H4 (cell line): ENCODE data around the gene GDF2. TPM values are rescaled to one million over a fixed set of nuclear protein-coding genes. Genes with fewer than 3 reads are reported as not detected.

ENCODE experiments used
- DNase-seq: peaks from one replicate; pipeline ENCODE4 v3.0.0-alpha.2; 2015; ENCODE audit warnings: low spot score
- total RNA-seq: library from RNA; depleted of rRNA; stranded (reverse); fragments of >200 nt; shearing (Covaris generic); gene quantifications from 2 replicates; pipeline ENCODE4 v1.2.3, GENCODE V29; 2014; rRNA removed

Gene GDF2
- total RNA-seq: not detected in 2 replicates

DNA sequence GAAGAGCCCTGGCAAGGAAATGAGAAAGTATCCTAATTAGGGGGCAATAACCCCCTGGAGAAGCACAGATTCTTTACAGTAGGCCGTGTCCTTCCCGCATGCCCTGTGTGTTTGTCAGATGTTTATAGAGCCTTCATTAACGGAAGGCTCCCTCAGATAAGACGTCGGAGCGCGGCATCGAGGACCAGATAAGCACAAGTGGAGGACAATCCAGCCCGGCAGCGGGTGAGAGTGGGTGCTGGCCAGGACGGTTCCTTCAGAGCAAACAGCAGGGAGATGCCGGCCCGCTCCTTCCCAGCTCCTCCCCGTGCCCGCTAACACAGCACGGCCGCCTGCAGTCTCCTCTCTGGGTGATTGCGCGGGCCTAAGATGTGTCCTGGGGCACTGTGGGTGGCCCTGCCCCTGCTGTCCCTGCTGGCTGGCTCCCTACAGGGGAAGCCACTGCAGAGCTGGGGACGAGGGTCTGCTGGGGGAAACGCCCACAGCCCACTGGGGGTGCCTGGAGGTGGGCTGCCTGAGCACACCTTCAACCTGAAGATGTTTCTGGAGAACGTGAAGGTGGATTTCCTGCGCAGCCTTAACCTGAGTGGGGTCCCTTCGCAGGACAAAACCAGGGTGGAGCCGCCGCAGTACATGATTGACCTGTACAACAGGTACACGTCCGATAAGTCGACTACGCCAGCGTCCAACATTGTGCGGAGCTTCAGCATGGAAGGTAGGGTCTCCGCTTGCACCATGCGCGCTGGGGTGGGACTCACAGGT, at the start of gene GDF2:
Gene GDF2 (plus strand): TSS at position 155 of the 762 bp plus-strand sequence. CDS start 215 bp downstream, at position 370.
- no peak for DNase-seq

DNA sequence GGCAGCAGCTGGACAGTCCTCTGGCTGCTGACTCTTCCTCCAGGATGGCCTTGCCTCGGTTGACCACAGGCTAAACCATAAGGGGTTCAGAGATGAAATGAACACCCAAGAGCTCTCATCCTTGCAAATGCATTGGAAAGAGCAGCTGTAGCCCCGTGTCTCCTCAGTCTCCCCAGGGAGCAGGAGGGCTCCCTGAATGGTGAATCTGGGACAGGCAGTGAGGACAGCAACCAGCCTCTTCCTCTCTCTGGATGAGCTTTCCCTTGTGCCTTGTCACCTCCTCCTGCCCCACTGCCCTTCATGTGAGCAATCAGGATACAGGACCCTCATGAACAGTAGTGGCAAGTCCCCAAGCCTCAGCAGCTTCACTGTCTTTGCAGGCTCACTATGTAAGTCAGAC, 46.2 kb upstream of the GDF2 start:
- DNase-seq: no peak

DNA sequence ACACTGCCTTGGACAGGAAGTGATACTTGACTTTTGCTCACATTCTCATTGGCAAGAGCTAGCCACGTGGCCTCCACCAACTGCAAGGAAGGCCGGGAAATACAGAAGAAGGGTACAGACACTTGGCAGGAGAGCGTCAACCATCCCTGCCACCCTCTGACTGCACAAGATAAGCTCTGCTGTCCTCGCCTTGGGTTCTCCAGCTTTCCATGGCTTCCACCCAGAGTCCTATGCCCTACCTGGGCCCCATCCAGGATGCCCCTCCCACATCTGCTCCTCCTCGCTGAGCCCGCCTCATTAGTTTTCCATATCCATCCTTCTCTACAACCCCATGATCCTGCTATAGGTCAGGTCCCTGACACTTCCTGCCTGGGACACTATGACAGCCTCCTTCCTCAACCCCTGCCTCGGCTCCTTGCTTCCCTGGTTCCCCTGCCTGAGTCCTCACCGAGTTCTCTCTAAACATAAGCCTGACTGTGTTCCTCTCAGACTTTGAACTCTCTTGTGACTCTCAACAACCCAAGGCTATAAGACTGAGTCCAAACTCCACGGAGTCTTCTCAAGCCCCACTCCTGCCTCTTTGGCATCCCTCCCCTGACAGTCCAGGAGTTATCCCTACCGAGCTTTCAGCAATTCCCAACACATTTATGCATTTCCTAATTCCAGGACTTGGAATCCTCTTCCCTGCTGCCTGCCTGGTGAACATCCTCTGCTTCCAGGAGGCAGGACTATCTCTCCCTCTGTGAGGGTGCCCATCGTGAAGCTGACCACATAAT, 45.5 kb upstream of the GDF2 start:
- no peak for DNase-seq

DNA sequence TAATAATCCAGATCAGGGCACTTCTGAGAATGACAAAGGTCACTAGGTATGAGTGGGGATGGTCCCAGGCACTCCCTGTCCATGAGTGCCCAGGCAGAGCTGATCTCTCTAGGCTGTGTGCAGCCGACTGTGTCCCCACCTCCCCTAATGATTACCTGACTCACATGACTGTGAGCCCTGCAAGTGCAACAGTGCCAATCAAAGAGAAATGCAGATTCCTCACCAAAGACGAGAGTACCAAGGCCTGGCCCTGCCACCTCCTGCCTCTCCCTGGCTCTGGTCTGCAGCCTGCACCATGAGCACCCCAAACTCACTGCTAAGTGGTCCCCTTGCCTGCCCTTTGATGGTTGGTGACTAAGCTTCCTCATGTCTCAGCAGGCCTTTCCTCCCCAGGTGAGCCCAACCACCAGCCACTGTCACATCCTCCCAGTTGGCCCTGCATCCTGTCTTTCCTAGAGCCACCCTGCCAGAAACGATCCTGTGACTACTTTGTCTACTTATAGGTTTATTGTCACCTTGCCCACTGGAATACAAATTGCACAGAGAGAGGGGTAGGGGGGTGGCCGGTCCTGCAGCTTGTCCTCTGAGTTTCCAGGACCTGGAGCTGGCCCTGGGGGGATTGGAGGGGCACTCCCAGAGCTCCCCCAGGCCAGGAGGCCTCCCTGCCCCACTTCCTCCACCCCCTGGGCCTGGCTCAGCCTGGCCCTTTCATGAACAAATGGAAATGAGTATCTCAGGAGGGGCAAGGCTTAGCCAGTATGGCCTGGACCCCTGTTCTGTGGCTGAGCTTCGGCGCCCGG, 44.7 kb upstream of the GDF2 start:
- DNase-seq: no peak

DNA sequence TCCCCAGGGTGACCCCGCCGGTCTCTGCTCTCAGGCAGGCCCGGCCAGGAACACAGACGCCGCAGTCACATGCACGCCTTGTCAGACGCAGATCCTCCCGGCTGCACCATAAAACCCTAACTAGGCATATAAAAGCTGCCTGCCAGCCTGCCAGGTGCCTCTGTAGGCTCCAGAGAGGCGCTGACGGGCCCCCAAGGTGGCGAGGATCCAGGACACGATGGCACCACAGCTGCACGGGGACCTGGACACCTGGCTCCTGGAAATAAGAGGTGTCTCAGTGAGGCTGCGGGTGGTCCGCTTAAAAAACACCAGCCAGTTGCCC, 44.1 kb upstream of the GDF2 start:
- DNase-seq: no peak

DNA sequence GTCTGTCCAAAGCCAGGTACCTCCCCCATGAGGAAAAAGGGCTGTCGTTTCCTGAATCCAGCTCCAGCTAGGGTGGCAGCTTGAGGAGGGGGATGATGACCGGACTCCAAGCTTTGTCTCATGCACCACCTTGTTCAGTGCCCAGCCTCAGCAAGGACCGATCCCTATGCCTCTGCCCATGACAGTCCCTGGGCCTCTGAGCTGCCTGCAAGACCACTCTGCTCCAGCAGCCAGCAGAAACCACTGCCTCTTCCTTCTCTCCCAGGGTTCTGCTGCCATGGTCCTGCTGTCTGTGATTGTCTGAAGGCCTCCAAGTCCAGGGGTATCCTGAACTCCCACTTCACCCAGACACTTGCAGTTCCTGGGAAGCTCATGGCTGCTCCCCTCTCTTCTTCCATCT, 43.5 kb upstream of the GDF2 start:
- no peak for DNase-seq

DNA sequence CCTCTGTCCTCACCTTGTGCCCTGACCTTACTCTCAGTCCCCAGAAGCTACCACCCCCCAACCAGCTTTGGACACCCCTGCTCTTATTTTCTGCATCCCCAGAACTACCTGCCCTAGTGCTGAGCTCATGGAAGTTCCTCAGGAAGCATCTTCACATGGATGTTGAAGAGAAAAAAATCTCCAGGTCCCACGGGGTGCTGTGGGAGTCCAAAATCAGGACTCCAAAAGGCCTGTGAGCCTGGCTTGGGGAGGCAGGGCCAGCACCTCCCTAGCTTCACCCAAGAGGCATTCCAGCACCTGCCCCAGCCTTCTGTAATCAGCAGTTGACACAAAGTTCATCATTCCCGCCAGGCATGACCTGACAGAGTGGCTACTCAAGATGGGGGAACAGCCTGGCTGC, 43.0 kb upstream of the GDF2 start:
- DNase-seq: no peak

DNA sequence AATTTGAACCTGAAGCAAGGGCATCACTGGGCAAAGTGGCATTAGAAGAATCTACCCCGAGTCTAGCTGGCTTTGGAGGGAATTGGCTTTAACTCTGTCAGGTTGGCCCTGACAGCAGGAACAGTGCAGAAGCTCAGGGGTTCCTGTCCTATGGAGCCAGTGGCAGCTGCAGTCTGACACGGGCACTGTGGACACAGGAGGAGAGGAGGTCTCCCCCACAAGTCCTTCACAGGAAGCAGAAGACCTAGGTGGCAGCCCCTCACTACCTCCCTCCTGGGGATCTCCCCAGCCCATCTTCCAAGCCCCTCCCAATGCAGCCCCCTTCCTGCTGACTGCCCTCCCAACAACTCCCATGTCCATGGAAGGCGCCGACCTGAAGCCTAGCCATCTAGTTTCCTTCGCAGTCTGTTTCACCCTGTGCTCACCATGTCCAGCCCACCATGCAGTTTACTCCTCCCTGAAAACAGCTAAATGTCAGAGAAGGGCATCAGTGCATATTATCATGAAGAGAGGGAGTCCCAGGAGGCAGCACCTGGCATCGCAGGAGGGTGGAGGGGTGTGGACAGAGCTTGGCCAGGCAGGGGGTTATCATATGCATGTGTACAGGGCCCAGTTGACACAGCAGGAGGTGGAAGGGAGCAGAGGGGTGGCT, 40.1 kb upstream of the GDF2 start:
- DNase-seq: no peak

DNA sequence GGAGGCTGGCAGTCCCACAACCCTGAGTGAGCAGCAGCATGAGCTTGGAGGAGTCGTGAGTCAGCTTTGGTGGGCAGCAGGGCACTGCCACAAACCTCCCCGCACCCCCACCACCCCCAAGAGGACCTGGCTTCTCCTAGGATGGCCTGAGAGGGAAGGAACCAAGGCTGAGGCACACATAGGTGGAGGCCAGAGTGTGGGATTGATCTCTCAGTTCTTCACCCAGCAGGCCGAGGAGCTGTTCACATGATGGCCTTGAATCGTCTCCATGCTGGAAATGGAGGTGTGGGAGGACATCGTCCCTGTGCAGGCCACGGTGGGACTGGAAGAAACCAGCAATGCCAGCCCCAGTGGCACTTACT, 39.6 kb upstream of the GDF2 start:
- no peak for DNase-seq

DNA sequence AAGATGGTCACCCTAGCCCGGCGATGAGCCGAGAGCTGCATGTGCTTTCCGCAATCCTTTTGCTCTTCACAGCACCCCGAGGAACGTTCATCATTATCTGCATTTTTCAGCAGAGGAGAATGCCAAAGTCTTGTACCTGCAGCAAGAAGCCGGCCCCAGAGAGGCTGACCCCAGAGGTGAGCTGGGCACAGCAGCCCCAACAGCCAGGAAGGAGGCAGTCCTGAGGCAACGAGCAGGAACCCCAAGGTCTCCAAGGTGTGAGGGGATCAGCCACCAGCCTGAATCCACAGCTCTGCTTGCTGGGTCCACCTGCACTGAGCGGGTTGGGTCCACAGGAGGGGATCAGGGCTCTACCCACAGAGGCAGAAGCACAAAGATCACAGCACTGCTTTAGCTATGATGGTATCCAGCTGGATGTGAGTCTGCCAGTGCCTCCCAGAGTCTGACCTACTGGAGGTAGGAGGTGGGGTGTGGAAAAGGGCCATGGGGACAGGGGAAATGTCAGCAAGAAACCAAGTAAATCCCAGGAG, 39.1 kb upstream of the GDF2 start:
- no peak for DNase-seq

DNA sequence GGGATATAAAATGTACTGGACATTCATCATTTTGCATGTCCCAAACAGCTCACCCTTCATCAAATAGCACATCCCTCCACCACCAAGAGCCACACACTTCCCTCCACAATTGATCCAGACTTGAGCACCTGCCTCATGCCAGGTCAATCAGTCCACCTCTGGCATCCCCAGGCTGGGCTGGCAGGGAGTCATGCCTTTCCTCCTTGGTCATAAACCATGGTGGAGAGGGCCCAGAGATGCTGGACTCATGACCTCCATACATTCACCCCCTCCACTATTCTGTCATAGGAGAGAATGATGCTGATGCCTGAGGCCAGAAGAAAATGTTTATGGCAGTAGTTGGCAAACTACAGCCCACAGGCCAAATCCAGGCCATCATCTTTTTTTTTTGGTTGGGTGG, 38.4 kb upstream of the GDF2 start:
- DNase-seq: no peak

DNA sequence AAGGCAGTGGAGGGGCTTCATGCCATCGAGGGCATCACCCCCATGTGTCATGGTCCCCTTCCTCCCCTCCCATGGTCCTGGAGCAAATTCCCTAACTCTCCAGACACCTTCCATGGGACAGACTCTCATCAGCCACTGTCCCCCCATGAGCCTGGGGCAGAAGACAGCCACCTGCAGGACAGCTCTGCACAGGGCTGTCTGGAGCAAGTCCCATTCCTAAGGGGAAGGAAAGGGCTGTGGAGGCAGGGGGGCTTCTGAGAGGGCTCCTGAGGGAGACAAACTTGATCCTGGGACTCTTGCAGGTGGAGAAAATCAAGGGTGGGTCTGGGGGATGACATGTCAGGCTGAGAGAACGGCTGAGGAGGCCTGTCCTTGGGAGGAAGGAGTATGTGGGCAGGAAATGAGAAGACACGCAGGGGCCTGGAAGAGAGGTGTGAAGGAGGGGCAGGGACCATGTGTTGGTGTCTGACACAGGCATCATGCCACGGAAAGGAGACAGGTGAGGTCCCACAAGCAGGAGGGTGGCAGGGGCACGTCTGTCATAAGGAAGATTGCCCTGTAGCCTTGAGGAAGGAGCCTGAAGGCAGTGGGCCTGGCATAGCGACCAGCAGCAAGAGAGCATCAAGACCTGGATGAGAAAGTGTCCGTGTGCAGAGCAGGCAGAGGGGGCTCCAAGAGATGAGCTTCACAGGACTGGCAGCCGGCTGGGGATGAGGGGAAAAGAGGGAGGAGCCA, 36.7 kb upstream of the GDF2 start:
- no peak for DNase-seq

DNA sequence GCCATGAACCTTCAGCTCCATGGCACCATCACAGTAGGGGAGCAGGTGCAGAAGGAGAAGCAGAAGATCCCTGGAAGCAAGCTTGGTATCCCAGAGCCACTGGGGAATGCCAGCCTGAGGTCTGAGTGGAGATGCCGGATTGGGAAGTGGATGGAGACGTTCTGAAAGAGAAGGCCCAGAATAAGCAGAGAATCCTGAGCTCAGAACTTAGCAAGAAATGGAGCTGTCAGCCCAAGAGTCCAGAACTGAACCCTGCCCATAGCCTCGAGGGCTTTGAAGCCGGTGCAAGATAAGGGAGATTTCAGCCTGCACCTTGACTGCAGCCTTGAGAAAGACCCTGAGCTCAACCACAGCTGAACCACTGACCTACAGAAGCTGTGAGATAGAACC, 36.1 kb upstream of the GDF2 start:
- no peak for DNase-seq

DNA sequence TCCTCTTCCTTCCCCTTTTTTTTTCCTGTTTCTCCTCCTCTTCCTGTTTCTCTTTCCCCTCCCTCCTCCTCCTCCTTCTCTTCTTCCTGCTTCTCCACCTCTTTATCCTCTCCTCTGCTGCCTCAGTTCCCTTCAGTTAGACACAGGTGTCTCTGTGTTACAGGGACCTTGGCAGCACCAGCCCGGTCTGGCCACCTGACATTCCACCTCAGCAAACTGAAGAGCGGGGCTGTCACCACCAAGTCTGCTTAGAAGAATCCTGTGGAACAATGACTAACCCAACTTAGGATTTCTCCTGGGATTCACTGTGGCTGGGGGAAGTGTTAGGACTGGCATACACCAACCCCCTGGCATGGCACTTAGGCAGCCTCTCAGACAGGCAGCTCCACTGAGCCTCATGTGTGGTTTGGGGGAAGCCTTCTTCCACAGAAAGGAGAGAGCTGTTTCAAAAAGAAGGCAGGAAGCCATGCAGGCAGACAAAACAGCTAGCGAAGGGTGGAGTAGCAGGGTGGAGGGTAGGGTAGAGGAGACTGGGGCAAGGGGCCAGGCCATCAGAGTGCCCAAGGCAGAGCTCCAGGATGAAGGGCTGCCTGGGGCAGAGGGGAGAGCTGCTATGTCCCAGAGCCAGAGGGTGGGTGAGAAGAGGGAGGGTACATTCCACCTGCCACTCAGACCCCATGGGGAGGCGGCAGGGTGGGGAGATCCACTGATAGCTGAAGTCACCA, 35.5 kb upstream of the GDF2 start:
- DNase-seq: no peak

DNA sequence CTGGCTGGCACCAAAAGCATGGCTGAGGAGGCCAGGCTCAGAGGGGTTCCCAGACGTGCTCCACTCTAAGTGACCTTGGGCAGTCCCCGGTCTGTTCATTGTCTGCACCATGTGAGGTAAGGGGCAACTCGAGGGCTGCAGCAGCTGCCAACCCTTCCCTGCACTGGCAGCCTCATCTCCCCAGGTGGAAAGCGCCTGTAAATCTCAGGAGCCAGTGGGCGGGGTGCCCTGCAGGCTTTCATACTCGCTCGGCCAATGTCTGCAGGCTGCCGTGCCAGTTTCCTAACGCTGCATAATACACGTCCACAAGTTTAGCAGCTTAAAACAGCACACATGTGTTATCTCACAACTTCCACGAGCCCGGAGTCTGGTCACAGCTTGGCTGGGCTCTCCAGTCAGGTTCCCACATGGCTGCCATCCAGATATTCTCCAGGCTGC, 34.9 kb upstream of the GDF2 start:
- DNase-seq: no peak

DNA sequence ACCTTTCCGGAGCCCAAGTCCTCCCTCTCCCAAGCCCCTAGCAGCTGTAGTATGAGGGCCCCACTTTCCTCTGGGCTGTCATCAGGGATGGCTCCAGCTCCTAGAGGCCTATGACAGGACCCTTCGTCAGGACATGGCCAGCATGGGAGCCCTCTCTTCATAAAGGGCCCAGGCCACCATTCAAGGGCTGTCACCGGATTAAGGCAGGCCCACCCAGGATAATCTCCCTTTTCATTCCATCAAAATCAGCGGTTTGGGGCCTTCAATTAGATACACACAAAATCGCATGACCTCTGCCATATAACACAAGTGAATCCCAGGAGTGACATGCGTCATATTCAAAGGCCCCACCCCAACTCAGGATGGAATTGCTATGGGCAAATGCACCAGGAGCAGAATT, 34.4 kb upstream of the GDF2 start:
- no peak for DNase-seq

DNA sequence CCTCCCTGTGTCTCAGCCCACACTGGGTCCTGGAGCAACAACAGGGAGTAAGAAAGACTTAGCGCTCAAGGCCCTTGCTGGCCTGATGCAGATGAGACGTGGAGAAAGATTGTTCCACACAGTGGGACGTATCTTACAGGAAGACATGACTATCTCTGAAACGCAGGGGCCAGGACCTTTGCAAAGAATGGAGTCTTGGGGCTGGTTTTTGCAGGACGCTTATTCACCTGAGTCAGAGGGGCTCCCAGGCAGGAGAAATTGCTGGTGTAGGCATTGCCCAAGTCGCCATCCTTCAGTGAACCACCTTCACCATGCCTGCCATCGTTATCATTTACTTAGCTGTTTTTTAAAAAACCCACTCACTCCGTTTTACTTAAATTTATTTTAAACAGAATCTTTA, 34.0 kb upstream of the GDF2 start:
- DNase-seq: no peak

DNA sequence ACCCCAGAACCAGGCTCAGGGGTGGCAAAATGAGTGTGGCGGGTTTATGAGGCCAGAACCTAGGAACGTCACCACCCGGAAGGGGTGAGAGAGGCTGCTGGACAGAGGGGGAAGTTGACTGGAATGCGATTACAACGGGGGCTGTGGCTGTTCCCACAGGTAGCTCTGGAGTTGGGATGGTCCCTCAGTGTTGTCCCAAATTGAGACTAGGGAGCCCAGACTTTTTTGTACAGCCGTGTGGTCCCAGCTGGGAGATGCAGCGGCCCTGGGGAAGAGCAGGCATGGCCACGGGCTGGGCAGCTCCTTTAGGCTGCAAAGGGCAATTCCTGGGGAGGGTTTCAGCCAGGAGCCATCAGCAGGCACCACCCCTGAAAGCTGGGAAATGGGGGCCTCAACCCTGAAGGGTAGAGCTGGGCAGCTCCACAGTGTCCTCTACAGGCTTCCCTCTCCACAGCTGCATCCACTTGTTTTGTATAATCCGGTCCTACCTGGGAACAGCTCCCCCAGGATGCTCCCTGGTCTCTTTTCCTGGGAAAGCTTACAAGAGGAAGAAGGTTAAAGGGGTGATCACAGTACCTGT, 33.2 kb upstream of the GDF2 start:
- no peak for DNase-seq

DNA sequence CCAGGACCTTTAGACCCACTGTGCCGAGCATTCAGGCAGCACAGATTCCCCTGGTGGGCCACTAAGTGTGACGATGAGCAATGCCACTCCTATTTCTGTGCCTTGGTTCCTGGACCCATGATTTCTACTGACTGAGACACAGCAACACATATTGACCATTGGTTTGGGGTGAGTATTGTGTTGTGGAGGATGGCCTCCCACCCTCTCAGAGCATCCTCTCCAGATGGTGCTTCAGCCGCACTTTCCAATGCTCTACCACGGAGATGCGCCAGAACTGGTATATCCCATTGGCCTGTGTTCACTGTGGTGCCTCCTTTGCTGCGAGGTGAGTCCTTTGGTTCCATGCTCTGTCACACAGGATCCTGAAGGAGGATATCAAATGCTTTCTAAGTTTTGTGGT, 32.3 kb upstream of the GDF2 start:
- DNase-seq: no peak

DNA sequence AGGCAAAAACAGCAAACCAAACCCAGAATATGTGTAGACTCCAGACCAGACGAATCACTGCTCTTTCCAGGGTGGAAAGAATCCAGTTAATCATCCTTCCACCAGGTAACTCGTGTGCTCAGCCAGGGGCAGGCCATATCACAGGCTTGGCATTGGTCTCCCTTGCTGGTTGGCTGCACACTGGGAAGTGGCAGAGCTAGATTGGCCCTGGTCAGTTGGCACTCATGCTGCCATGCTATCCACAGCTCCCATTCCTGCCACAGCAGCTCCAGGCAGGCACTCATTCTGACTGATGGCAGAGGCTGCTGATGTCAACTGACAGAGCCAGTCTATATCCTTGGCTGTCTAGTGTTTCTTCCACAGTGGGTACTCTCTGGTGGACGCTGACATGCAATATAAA, 31.9 kb upstream of the GDF2 start:
- no peak for DNase-seq
